ENCODE results near the gene CHEK1. TPM values are rescaled to one million over a fixed set of nuclear protein-coding genes. Genes with fewer than 3 reads are reported as not detected.
A peak's percentile ranks its signal among the peaks of the same experiment; 100 is the strongest.

CHEK1 gene
- total RNA-seq, 1 experiment from 2014 or later: 142 TPM

GRCh38 chr11:125625225-125625629 lies 264 bp downstream of the CHEK1 start:
- Mint-ChIP-seq H3K9me3 (ENCODE audit: unreplicated experiment) (no peaks in the 10 kb centered on the region), H3K36me3 (ENCODE audit: insufficient read depth, unreplicated experiment) (peaks cover 73% of the 10 kb centered on the region), H3K27ac (ENCODE audit: unreplicated experiment) (peak overlapping the region; percentile 92), H3K27me3 (ENCODE audit: insufficient read depth, unreplicated experiment) (no peaks in the 10 kb centered on the region), H3K4me1 (ENCODE audit: low read depth, unreplicated experiment) (peaks cover 17% of the 10 kb centered on the region), H3K4me3 (ENCODE audit: unreplicated experiment) (peak overlapping the region; percentile 82)
- DNase-seq: peak in 1 of 2 experiments; percentile 88
- POLR2A ChIA-PET: interaction anchor here (0.6 to 2.7 kb wide), 4 partner anchors 19 to 56 kb away, joined by 3 to 18 read pairs (median 4); partner anchors contain the start of genes EI24 and STT3A
- H3K4me3 ChIP-seq (ENCODE audit: low read depth, low read length): peak overlapping the region; percentile 68
- CTCF ChIA-PET: interaction anchor here (0.7 to 1.5 kb wide), 2 partner anchors 55 to 847 kb away, joined by 3 to 6 read pairs; partner anchors contain the start of gene EI24
- TF ChIP-seq, protein P1, sequence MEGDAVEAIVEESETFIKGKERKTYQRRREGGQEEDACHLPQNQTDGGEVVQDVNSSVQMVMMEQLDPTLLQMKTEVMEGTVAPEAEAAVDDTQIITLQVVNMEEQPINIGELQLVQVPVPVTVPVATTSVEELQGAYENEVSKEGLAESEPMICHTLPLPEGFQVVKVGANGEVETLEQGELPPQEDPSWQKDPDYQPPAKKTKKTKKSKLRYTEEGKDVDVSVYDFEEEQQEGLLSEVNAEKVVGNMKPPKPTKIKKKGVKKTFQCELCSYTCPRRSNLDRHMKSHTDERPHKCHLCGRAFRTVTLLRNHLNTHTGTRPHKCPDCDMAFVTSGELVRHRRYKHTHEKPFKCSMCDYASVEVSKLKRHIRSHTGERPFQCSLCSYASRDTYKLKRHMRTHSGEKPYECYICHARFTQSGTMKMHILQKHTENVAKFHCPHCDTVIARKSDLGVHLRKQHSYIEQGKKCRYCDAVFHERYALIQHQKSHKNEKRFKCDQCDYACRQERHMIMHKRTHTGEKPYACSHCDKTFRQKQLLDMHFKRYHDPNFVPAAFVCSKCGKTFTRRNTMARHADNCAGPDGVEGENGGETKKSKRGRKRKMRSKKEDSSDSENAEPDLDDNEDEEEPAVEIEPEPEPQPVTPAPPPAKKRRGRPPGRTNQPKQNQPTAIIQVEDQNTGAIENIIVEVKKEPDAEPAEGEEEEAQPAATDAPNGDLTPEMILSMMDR (IDR thresholded peaks at IDR 0.05; ENCODE audit: insufficient read depth in 1 of 2, low read depth in 1 of 2, low read length in 1 of 2, severe bottlenecking in 1 of 2, unreplicated experiment in 1 of 2): peak in 1 of 2 experiments; percentile 27
- TSS peak; percentile 92 for BruUV-seq (replicated peaks)
- H3K27me3 ChIP-seq (replicated peaks; ENCODE audit: control insufficient read depth, insufficient read depth, low read length): no peaks in the 10 kb centered on the region
- intact Hi-C loops (cut with micrococcal nuclease; ENCODE audit: unreplicated experiment): no loop called here
- H3K4me1 ChIP-seq: peaks cover 8% of the 10 kb centered on the region
- H3K9me3 ChIP-seq: no peaks in the 10 kb centered on the region
- peaks cover 5% of the 10 kb centered on the region; the same call in 1 of the 2 replicates for H3K36me3 ChIP-seq (ENCODE audit: control insufficient read depth, insufficient read depth, low read length)

DNA sequence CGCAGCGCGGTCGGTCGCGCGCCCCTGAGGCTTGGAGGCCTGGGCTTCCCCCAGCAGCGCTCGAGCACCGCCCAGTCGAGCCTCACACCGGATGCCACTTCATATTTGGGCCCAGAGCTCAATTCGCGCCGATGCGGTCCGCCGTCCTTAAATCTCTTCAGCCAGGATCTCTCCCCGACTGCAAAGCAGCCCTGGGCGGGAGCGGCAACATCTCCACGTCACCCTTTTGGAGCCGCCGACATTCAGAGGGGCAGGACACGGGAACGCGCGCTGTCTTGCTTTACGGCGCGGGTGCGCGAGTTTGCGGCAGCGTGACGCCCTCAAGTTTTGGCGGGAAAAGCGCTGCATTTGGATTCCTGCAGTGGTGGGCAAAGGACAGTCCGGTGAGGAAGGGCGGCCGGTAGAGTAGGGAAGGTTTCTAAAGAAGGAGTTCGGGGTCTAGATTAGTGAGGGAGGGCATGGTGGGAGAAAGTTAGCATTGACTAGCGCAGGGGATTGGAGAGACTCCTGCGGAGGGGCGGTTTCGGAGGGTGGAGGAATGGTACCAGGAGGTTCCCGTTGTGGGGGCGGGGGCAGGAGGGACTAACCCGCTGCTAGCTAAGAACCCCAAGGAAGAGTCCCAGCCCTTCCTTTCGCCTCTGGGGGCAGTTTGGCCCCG lies 796 bp downstream of the CHEK1 start:
- CTCF ChIA-PET: interaction anchor here (0.7 to 1.5 kb wide), 2 partner anchors 56 to 847 kb away, joined by 3 to 6 read pairs; partner anchors contain the start of gene EI24
- Histone ChIP-seq H3K4me1 (peaks cover 8% of the 10 kb centered on the region), H3K9me3 (no peaks in the 10 kb centered on the region), H3K27me3 (replicated peaks; ENCODE audit: control insufficient read depth, insufficient read depth, low read length) (no peaks in the 10 kb centered on the region), H3K36me3 (ENCODE audit: control insufficient read depth, insufficient read depth, low read length) (peaks cover 5% of the 10 kb centered on the region; the same call in 1 of the 2 replicates), H3K4me3 (ENCODE audit: low read depth, low read length) (peak overlapping the region; percentile 68)
- POLR2A ChIA-PET: interaction anchor here (0.7 to 2.7 kb wide), 3 partner anchors 18 to 56 kb away, joined by 3 to 18 read pairs (median 5); partner anchors contain the start of genes EI24 and STT3A
- Mint-ChIP-seq H3K27me3 (ENCODE audit: insufficient read depth, unreplicated experiment) (no peaks in the 10 kb centered on the region), H3K27ac (ENCODE audit: unreplicated experiment) (peak overlapping the region; percentile 92), H3K4me1 (ENCODE audit: low read depth, unreplicated experiment) (peaks cover 17% of the 10 kb centered on the region), H3K9me3 (ENCODE audit: unreplicated experiment) (no peaks in the 10 kb centered on the region), H3K4me3 (ENCODE audit: unreplicated experiment) (peak overlapping the region; percentile 82), H3K36me3 (ENCODE audit: insufficient read depth, unreplicated experiment) (peaks cover 71% of the 10 kb centered on the region)
- TF ChIP-seq, protein P1 (IDR thresholded peaks at IDR 0.05; ENCODE audit: insufficient read depth in 1 of 2, low read depth in 1 of 2, low read length in 1 of 2, severe bottlenecking in 1 of 2, unreplicated experiment in 1 of 2): no peak
- intact Hi-C loops (cut with micrococcal nuclease; ENCODE audit: unreplicated experiment): loop anchor here (1.0 kb wide), 3 partner anchors 33 to 249 kb away; partner anchors contain the start of genes EI24 and STT3A
- DNase-seq: peak; percentile 96 to 98
- no TSS peak for BruUV-seq (replicated peaks)

DNA sequence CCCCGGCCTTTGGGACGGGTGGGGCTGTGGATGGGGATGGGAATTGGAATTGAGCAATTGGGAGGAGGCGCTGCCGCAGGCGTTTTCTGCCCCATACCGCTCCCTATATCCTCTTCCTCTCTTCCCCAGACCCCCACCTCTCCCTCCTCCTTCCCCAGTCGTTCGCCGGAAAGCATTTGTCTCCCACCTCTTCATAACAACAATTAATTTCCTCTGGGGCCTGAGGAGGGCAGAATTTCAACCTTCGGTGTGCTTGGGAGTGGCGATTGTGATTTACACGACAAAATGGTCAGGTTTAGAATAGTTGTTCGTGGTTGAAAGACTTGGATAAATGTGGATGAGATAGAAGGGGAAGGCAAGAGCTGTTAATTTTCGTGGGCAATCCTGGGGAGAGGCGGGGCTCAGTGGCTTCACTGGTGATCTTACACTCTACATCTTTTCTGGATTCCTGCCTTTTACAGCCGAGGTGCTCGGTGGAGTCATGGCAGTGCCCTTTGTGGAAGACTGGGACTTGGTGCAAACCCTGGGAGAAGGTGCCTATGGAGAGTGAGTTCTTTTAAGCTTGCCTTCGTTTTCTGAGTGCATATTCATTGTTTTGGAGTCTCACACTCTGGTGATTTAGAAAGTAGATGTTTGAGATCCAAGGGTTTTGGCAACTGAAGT lies 1.5 kb downstream of the CHEK1 start:
- peak overlapping the region; percentile 82 for H3K4me3 Mint-ChIP-seq (ENCODE audit: unreplicated experiment)
- H3K9me3 ChIP-seq: no peaks in the 10 kb centered on the region
- H3K36me3 ChIP-seq (ENCODE audit: control insufficient read depth, insufficient read depth, low read length): peaks cover 4% of the 10 kb centered on the region; the same call in 1 of the 2 replicates
- BruUV-seq (replicated peaks): TSS peak; percentile 46
- H3K27ac Mint-ChIP-seq (ENCODE audit: unreplicated experiment): peak overlapping the region; percentile 92
- TF ChIP-seq, protein P1 (IDR thresholded peaks at IDR 0.05; ENCODE audit: insufficient read depth in 1 of 2, low read depth in 1 of 2, low read length in 1 of 2, severe bottlenecking in 1 of 2, unreplicated experiment in 1 of 2): peak; percentile 45 to 67
- H3K4me3 ChIP-seq (ENCODE audit: low read depth, low read length): peak overlapping the region; percentile 68
- H3K9me3 Mint-ChIP-seq (ENCODE audit: unreplicated experiment): no peaks in the 10 kb centered on the region
- H3K4me1 ChIP-seq: peaks cover 8% of the 10 kb centered on the region
- POLR2A ChIA-PET: interaction anchor here (0.7 to 2.7 kb wide), 3 partner anchors 18 to 57 kb away, joined by 3 to 18 read pairs (median 5); partner anchors contain the start of genes EI24 and STT3A
- peaks cover 17% of the 10 kb centered on the region for H3K4me1 Mint-ChIP-seq (ENCODE audit: low read depth, unreplicated experiment)
- H3K27me3 Mint-ChIP-seq (ENCODE audit: insufficient read depth, unreplicated experiment): no peaks in the 10 kb centered on the region
- intact Hi-C loops (cut with micrococcal nuclease; ENCODE audit: unreplicated experiment): loop anchor here (1.0 kb wide), 3 partner anchors 34 to 248 kb away; partner anchors contain the start of genes EI24 and STT3A
- H3K36me3 Mint-ChIP-seq (ENCODE audit: insufficient read depth, unreplicated experiment): peaks cover 68% of the 10 kb centered on the region
- CTCF ChIA-PET: interaction anchor here (1.0 to 1.5 kb wide), 2 partner anchors 57 kb away, joined by 5 to 6 read pairs; partner anchors contain the start of gene EI24
- no peaks in the 10 kb centered on the region for H3K27me3 ChIP-seq (replicated peaks; ENCODE audit: control insufficient read depth, insufficient read depth, low read length)
- DNase-seq: peak in 1 of 2 experiments; percentile 95

Data from Caco-2 (cell line).